MCF 10A (cell line): ENCODE results near the gene OR5M10. TPM values are rescaled to one million over a fixed set of nuclear protein-coding genes. Genes with fewer than 3 reads are reported as not detected.

ENCODE experiments used
- BruUV-seq: library from RNA; stranded (reverse); fragments of 400-500 nt; replicated peaks from 2 replicates; lab custom pipeline; 2021; lab: Mats Ljungman, UMichigan
- CTCF ChIA-PET: fragments of 300-600 bp; sonication (Branson Sonifier 250); formaldehyde crosslinking; extraction: SDS; loops from one replicate; lab custom pipeline; 2021; ENCODE audit warnings: antibody characterized with exemption, inconsistent platforms; lab: Yijun Ruan, JAX
- POLR2A ChIA-PET: fragments of 300-600, 350-650 bp; sonication (Branson Sonifier 250); formaldehyde crosslinking; extraction: SDS; loops from one replicate; lab custom pipeline; 2020; ENCODE audit warnings: antibody characterized with exemption, inconsistent platforms; lab: Yijun Ruan, JAX
- DNase-seq: peaks from one replicate; pipeline ENCODE4 v3.0.0-alpha.2; 2018; ENCODE audit not compliant: unreplicated experiment
- H3K27ac Mint-ChIP-seq: one replicate; pipeline ENCODE4 v1.8.0; 2022; ENCODE audit warnings: mild to moderate bottlenecking, low read depth, mixed read lengths; ENCODE audit not compliant: unreplicated experiment
- H3K27me3 Mint-ChIP-seq: one replicate; pipeline ENCODE4 v1.8.0; 2022; ENCODE audit warnings: mixed read lengths; ENCODE audit not compliant: insufficient read depth, unreplicated experiment
- H3K36me3 Mint-ChIP-seq: one replicate; pipeline ENCODE4 v1.8.0; 2022; ENCODE audit warnings: mild to moderate bottlenecking, moderate library complexity, mixed read lengths; ENCODE audit not compliant: insufficient read depth, unreplicated experiment
- H3K4me1 Mint-ChIP-seq: one replicate; pipeline ENCODE4 v1.8.0; 2022; ENCODE audit warnings: mixed read lengths; ENCODE audit not compliant: insufficient read depth, unreplicated experiment
- H3K4me3 Mint-ChIP-seq: one replicate; pipeline ENCODE4 v1.8.0; 2022; ENCODE audit warnings: mild to moderate bottlenecking, moderate library complexity, mixed read lengths; ENCODE audit not compliant: unreplicated experiment
- H3K9me3 Mint-ChIP-seq: one replicate; pipeline ENCODE4 v1.8.0; 2022; ENCODE audit warnings: mixed read lengths; ENCODE audit not compliant: unreplicated experiment
- CTCF ChIP-seq: fragments of 200-600 bp; IDR thresholded peaks from one replicate; pipeline ENCODE4 v1.8.0; 2022; ENCODE audit warnings: antibody characterized with exemption, mild to moderate bottlenecking; ENCODE audit not compliant: unreplicated experiment
- intact Hi-C: fragments of 100-400 bp; cut with micrococcal nuclease; formaldehyde crosslinking; loops from 2 replicates; pipeline ENCODE4 v1.14.1; 2022
- total RNA-seq: library from RNA; stranded (reverse); gene quantifications from 2 replicates; pipeline ENCODE4 v1.2.3, GENCODE V29; 2022

OR5M10 gene
- total RNA-seq, 1 experiment from 2014 or later, result not detected

GRCh38 chr11:56533054-56533740, 44.3 kb downstream of the OR5M10 start:
- no peak for TF ChIP-seq CTCF
- DNase-seq, result no peak
- Mint-ChIP-seq H3K27me3 (no peaks in the 10 kb centered on the region), H3K36me3 (no peaks in the 10 kb centered on the region), H3K4me1 (no peaks in the 10 kb centered on the region), H3K9me3 (no peaks in the 10 kb centered on the region), H3K27ac (no peak overlapping the region), H3K4me3 (no peak overlapping the region)
- POLR2A ChIA-PET, result no interaction called here
- intact Hi-C loops, result no loop called here
- no TSS peak for BruUV-seq
- CTCF ChIA-PET, result no interaction called here

DNA sequence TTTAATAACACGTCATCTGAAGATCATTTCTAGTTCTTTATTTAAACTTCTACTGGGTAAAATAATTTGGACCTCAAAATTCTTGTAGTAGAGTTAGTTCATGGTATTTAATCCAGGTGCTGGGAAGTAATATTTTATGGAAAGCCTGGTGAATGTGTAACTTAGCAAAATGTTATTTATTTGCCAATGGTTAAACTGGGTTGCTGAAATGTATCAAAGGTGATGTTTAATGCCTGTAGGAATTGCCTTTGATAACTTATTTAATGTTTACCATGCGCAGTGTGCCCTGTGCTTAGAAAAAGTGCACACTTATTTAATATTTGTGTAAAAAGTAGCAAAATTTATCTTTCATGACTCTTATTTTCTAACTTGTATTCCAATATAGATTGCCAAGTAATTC, 45.7 kb downstream of the OR5M10 start:
- no peak for DNase-seq
- H3K27ac Mint-ChIP-seq, result no peak overlapping the region
- H3K4me1 Mint-ChIP-seq, result no peaks in the 10 kb centered on the region
- CTCF ChIA-PET, result no interaction called here
- no peaks in the 10 kb centered on the region for H3K27me3 Mint-ChIP-seq
- H3K36me3 Mint-ChIP-seq, result no peaks in the 10 kb centered on the region
- no peak for TF ChIP-seq CTCF
- no peak overlapping the region for H3K4me3 Mint-ChIP-seq
- POLR2A ChIA-PET, result interaction anchor here (0.6 kb wide), 1 partner anchor 330 kb away, joined by 3 read pairs; no protein-coding TSS in a partner anchor
- no TSS peak for BruUV-seq
- no peaks in the 10 kb centered on the region for H3K9me3 Mint-ChIP-seq
- intact Hi-C loops, result no loop called here

Other genes with a start within 250 kb of the OR5M10 start
- gene OR8K1, start 231.7 kb downstream of the OR5M10 start, total RNA-seq, result not detected in 2 replicates
- not detected in 2 replicates for gene OR8J1, start 223.4 kb downstream of the OR5M10 start, total RNA-seq
- not detected in 2 replicates for gene OR8U1, start 202.1 kb downstream of the OR5M10 start, total RNA-seq
- not detected in 2 replicates for gene OR5AL1, start 165.0 kb downstream of the OR5M10 start, total RNA-seq
- gene OR5M3, start 104.4 kb downstream of the OR5M10 start, total RNA-seq, result not detected in 2 replicates
- not detected in 2 replicates for gene OR5M8, start 86.4 kb downstream of the OR5M10 start, total RNA-seq
- not detected in 2 replicates for gene OR5M11, start 34.5 kb downstream of the OR5M10 start, total RNA-seq
- gene OR5M1, start 37.2 kb upstream of the OR5M10 start, total RNA-seq, result not detected in 2 replicates
- gene OR5AP2, start 64.7 kb upstream of the OR5M10 start, total RNA-seq, result not detected in 2 replicates
- gene OR5AR1, start 86.0 kb upstream of the OR5M10 start, total RNA-seq, result not detected in 2 replicates
- gene OR9G1, start 121.4 kb upstream of the OR5M10 start, total RNA-seq, result not detected in 2 replicates
- gene OR9G4, start 171.0 kb upstream of the OR5M10 start, total RNA-seq, result not detected in 2 replicates